Activated CD8-positive, alpha-beta memory T cell treated with anti-CD3 and anti-CD28 coated beads, Interleukin-2, amount 50 U/mL, for 48 hours (primary cell): ENCODE results near the gene COMMD7.
A peak's percentile ranks its signal among the peaks of the same experiment; 100 is the strongest.
"Not testable (repeated sequence)": the region's sequence is repeated elsewhere in the genome, so short reads cannot be mapped to it uniquely, and the experiment has no call there.

Experiments used
- DNase-seq: peaks from one replicate; pipeline ENCODE4 v3.0.0-alpha.2; 2020

The COMMD7 gene

GRCh38 chr20:32764005-32764960 lies 21.0 kb upstream of the COMMD7 start:
- DNase-seq: no peak

DNA sequence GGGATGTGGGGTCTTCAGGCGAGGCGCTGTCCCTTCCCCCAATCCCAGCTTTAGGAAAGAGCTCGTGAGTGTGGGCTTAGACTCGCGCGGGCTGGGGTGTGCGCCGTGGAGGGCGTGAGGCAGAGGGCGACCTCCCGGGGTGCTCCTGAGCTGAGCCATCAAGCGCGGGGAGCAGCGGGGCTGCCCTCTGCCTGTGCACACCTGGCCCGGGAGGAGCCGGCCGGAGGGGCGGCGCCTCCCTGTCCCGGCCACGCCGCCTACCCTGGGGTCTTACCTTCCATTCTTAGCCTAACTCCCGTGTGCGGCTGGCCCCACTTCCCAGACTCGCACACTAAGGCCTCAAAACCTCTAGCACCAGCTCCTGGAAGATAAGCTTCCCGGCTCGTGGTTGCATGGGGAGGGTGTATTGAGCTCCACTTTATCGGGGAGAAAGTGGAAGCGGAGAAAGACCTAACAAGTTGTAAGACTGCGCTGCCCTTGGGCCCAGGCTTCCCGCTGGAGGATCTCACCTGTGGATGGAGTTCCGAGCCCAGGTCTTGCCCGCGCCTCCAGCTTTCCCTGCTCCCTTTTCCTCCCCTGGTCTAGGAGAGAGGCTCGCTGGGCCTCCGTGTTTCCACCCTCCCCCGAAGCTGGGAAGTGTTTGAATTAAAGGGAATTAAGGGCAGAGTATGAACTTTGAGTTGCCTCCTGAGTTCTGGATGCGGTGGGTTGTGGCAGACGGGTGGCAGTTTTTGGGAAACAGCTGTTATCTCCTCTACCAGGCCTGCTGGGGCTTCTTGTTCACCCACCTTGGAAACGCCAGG lies 20.1 kb upstream of the COMMD7 start:
- DNase-seq: no peak

- no peak for DNase-seq
Observed at GRCh38 chr20:32762754-32763201, 19.5 kb upstream of the COMMD7 start.

DNA sequence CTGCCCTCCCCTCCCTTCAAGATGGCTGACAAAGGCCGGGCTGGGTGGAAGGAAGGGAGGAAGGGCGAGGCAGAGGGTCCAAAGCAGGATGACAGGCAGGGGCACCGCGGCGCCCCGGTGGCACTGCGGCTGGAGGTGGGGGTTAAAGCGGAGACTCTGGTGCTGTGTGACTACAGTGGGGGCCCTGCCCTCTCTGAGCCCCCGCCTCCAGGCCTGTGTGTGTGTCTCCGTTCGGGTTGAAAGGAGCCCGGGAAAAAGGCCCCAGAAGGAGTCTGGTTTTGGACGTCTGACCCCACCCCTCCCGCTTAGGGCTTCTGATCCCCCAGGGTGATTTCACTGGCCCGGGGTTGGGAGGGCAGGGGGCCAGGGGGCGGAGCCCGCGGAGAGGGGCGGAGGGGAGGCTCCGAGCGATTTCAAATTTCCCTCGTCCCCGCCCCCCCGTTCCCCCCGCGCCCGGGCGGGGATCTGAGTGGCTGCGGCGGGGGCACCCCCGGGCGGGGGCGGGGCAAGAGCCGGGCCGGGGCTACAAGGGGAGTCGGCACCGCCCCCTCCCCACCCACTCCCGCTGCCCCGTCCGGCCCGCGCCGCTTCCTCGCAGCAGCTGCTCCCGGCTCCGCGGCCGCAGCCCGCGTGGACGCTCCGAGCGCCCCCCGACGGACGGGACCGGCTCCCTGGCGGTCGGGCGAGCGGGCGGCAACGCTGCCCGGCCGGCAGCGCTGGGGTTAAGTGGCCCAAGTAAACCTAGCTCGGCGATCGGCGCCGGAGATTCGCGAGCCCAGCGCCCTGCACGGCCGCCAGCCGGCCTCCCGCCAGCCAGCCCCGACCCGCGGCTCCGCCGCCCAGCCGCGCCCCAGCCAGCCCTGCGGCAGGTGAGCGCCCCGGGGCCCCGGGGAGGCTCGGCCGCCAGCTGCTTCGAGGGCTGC lies 18.8 kb upstream of the COMMD7 start, which contains the start of gene DNMT3B:
DNMT3B (plus strand) TSS at position 555 of the 923 bp plus-strand sequence. CDS start 17,939 bp downstream, outside the sequence.
- DNase-seq: peak; percentile 83

DNA sequence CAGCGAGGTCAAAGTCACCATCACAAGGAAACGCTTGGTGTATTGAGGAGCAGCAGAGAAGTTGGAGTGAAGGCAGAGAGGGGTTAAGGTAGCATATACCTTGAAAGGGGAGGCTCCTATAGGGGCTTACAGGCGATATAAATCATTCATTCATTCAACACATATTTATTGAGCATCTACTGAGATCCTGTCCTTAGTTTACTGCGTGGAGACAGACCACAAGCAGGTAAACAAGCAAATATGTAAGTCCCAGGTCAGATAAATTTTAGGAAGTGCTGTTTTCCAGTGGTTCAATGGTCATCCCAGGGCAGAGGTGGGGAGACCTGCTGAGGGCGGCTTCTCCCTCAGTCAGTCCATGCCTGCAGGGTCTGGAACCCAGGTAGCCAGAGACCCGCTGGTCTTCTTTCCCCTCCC lies 18.2 kb upstream of the COMMD7 start:
- DNase-seq: no peak

DNA sequence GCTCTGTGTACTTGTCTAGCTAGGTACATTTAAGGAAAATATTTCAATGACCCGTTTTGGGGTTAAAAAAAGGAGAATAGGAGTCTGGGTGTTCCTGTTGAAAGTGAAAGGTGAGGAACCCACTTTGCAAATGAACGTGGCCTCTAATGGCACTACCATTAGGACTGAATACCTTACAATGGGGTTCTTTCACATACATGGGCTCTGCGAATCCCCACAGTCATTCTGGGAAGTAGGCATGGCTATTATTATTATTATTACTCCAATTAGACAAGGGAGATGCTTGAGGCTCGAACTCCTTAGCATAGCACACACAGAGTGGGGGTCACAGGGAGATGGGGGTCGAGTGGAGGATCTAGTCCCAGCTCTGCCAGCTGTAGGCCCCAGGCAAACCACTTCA lies 12.9 kb upstream of the COMMD7 start:
- DNase-seq: no peak

GRCh38 chr20:32753731-32754130 lies 10.5 kb upstream of the COMMD7 start:
- no peak for DNase-seq

DNA sequence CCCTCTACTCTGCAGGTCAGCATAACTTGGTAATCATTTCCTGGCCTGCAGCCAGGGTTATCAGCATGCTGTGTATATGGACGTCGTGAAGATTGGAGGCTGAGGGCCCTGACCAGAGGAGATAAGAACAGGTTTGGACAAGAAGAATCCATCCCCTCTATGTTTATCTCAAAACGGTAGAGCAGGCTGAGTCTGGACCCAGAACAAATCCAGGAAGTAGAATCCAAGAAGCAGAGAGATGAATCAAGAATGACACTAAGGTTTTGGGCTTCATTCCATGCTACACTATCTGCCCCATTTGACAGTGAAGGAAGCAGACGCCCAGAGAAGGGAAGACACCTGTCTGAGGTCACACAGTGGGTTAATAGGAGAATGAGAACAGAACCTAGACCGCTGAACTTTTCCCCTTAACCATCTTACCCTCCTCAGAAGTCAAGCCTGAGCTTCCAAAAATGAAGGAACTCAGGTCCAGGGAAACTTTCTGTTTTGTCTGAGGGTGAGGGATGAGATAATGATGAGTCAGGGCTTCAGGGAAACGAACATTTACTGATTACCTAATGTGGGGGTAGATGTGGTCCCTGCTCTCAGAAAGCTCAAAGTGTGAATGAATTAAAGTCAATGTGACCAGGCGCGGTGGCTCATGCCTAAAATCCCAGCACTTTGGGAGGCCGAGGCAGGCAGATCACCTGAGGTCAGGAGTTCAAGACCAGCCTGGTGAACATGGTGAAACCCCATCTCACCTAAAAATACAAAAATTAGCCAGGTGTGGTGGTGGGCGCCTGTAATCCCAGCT lies 9.4 kb upstream of the COMMD7 start:
- no peak for DNase-seq

DNA sequence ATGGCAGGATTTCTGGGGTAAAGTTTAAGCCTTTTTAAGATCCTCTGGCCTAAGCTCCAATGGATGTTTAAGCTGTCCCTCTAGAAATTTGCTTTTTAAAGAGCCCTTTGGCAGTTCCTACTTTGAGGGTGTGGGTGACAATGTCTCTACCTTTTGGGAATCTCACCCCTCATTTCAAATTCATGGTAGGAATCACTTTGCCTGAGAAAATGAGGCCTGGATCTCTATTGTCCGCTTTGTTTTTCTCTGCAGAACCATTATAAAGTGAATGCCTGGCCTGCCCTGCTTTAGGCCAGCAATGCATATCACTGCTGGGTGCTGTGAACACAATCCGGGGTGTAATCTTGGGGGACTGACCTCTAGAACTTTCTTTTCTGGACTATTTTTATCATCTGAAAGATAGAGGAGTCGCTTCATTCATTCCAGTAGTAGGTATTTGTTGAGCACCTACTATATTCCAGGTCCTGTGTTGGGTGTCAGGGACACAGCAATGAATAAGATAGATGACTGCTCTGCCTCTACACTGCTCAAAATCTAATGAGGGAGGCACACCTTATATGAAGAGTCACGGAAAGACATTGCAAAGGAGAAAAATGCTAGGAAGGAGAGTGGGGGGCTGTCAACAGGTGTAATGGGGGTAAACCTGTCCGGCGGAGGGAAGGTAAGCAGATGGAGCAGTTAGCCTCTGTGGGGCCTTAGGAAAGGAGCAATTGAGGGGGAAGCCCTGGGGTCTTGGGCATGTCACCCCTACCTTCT lies 8.6 kb upstream of the COMMD7 start:
- no peak for DNase-seq

DNA sequence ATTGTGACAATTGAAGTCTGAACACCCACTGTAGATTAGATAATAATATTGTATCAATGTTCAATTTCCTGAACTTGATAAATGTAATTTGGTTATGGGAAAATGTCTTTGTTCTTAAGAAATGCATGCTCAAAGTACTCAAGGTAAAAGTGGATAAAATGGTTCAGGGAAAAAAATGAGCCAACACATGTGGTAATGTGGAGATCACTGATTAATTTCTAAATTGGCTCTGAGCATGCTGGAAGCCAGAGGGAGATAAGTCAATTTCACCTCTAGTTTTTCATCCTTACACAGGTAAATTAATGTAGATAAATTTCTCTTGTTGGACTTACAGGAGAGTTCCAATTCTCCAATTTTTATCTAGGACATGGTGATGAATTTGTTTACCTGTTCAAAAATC lies 8.0 kb upstream of the COMMD7 start:
- no peak for DNase-seq

DNA sequence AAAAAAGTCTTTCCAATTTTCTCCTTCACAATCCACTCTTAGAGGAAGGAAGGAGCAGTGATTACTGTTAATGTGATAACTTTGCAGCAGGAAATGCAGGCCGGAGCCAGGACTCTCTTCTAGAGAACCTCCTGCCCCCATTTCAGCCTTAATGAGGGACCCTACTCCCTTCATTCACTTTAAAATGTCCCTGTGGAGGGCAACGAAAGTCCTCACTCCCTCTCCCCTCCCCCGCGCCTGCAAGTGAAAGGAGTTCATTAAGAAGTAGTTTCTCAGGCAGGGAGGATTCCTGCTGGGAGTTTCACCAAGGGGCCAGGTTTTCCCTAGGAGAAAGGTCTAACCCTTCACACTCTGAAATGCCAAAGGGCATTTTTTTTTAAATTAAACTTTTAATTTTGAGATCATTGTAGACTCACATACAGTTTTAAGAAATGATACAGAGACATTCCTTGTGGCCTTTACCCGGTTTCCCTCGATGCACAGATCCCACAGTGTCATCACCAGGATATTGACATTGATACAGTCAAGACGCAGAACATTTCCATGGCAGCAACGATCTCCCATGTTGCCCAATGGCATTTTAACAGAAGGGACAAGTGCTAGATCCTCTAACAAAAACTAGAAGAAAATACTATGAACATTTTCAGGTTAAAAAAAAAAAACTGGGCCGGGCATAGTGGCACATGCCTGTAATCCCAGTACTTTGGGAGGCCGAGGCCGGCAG lies 6.8 kb upstream of the COMMD7 start:
- no peak for DNase-seq

- DNase-seq: peak; percentile 68
Observed at GRCh38 chr20:32742322-32743236, 688 bp downstream of the COMMD7 start.

- no peak for DNase-seq
Observed at GRCh38 chr20:32741151-32741550, 2.1 kb downstream of the COMMD7 start.

DNA sequence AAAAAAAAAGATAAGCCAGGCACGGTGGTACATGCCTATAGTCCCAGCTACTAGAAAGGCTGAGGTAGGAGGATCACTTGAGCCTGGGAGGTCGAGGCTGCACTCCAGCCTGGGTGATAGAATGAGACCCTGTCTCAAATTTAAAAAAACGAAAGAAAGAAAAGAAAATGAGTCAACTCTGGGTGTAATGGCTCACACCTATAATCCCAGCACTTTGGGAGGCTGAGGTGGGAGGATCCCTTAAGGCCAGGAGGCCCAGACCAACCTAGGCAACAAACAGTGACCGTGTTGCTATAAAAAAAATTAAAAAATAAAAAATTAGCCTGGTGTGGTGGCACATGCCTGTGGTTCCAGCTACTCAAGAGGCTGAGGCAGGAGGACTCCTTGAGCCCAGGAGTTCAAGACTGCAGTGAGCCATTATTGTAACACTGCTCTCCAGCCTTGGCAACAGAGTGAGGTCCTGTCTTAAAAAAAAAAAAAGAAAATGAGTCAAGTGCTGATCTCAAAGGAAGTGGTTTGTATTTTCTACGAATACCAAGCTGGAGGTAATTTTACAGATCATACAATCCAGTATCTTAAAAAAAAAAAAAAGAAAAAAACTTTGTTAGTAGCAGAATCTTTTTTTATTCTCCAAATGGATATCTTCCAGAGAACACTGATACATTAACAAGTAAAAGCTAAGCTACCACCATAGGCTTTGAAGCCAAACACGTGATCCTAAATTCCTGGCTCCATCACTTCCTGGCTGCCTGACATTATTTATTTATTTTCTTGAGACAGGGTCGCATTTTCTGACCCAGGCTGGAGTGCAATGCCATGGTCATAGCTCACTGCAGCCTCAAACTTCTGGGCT lies 5.7 kb downstream of the COMMD7 start:
- DNase-seq: peak; percentile 59

DNA sequence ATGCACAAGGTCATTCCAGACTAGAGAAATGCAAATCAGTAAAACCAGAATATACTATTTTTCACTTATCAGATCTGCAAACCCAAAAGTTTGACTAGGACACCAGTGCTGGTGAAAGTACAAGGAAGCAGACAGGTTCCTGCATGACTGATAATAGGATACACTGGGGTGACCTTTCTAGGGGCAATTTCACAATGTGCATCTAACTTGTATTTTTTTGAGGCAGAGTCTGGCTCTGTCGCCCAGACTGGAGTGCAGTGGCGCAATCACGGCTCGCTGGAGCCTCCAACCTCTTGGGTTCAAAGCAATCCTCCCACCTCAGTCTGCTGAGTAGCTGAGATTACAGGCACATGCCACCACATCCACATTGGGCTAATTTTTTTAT lies 11.4 kb downstream of the COMMD7 start:
- DNase-seq: no peak

DNA sequence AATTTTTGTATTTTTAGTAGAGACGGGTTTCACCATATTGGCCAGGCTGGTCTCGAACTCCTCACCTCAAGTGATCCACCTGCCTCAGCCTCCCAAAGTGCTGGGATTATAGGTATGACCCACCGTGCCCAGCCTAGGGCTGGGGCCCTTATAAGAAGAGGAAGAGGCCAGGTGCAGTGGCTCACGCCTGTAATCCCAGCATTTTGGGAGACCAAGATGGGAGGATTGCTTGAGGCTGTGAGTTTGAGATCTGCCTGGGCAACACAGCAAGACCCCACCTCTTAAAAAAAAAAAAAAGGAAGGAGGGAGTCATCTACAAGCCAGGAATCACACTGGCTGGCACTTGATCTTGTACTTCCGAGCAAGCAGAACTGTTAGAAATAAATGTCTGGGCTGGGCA lies 13.9 kb downstream of the COMMD7 start:
- DNase-seq: not testable (repeated sequence)

- DNase-seq: not testable (repeated sequence)
Observed at GRCh38 chr20:32728435-32728834, 14.8 kb downstream of the COMMD7 start.

DNA sequence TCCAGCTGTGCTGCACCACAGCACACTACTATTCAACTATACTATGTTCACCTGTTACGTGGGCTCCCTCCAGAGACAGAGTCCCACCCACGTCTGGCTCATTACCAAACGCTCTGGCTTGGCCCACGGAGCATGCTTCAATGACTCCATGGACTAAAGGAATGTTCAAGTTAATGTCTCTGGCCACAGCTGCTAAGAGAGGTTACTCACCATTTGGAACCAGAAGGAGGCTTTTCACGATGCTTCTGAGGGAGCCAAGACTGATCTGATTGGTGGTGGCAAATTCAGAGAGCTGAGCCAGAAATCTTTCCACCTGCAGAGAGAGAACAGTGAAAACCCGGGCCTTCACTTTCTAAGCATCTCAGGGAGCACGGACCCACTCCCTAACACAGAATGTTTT lies 15.6 kb downstream of the COMMD7 start:
- DNase-seq: no peak
